Hematopoietic multipotent progenitor cell treated with erythropoietin and hydrocortisone succinate and interleukin-3 and kit ligand, for 8 days (in vitro differentiated cells): Measurements from ENCODE around the gene GFRA1.

Experiments
- DNase-seq: peaks from one replicate; pipeline ENCODE4 v3.0.0-alpha.2; 2015

GFRA1 gene

GRCh38 chr10:116270771-116271592 lies 2.0 kb downstream of the GFRA1 start:
- DNase-seq = no peak

- DNase-seq = no peak
Observed at GRCh38 chr10:116270126-116270770, 2.8 kb downstream of the GFRA1 start.

GRCh38 chr10:116269619-116270018 lies 3.4 kb downstream of the GFRA1 start:
- DNase-seq = no peak

- DNase-seq = no peak
Observed at GRCh38 chr10:116268976-116269375, 4.0 kb downstream of the GFRA1 start.

DNA sequence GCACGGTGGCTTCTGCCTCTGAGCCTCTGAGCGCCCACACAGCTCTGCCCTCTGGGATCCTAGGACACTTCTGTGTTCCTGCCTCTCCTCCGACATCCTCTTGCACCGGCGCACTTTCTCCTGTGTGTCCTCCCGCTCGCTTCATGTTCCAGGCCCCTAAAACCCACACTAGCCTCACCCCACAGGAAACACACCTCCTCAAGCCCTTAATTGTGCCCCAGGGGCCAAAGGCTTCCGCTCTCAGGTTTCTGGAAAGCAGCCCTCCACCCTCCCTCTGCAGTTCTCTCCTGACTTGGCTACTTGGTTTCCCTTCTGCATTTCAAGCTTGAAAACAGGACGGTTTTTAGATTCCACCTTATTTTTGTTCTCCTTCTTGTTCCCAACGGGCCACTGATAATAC lies 7.3 kb downstream of the GFRA1 start:
- DNase-seq = no peak

- DNase-seq = no peak
Observed at GRCh38 chr10:116263870-116264655, 8.9 kb downstream of the GFRA1 start.

DNA sequence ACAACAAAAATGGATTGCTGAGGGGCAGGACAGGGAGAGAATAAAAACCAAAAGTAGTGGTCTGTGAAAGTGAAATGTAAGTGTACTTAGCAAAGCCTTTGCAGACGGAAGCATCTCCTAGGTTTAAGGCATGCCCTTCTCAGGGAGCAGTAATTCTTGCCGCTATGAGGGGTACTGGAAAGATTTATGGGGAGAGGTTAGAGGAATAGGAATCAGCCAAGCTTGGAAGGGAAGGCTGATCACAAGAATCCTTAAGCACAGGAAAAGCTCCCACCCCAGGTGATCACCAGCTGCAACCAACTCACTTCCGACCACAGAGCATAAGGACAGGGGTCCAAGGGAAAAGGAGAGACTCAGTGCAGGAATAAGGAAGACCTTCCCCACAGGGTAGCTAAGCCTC lies 10.3 kb downstream of the GFRA1 start:
- DNase-seq = no peak

GRCh38 chr10:116260599-116260998 lies 12.4 kb downstream of the GFRA1 start:
- no peak for DNase-seq

GRCh38 chr10:116259638-116260037 lies 13.4 kb downstream of the GFRA1 start:
- no peak for DNase-seq

DNA sequence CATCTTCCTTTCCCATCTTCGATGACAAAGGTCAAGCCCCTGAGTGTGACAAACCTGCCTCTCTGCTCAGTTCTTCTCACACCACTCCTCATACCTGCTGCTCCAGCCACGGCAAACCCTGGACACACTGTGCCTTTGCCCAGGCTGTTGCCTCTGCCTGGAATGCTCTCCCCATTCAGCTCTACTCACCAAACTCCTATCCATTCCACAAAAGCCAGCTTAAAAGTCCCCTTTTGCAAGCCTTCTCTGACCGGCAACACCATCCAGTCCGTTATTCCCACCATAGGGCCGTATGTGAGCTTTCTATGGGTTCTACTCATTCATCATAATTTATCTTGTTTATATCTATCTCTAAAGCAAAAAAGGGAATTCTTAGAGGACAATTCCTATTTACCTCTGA lies 15.2 kb downstream of the GFRA1 start:
- DNase-seq = no peak

- DNase-seq = no peak
Observed at GRCh38 chr10:116256752-116257259, 16.2 kb downstream of the GFRA1 start.

DNA sequence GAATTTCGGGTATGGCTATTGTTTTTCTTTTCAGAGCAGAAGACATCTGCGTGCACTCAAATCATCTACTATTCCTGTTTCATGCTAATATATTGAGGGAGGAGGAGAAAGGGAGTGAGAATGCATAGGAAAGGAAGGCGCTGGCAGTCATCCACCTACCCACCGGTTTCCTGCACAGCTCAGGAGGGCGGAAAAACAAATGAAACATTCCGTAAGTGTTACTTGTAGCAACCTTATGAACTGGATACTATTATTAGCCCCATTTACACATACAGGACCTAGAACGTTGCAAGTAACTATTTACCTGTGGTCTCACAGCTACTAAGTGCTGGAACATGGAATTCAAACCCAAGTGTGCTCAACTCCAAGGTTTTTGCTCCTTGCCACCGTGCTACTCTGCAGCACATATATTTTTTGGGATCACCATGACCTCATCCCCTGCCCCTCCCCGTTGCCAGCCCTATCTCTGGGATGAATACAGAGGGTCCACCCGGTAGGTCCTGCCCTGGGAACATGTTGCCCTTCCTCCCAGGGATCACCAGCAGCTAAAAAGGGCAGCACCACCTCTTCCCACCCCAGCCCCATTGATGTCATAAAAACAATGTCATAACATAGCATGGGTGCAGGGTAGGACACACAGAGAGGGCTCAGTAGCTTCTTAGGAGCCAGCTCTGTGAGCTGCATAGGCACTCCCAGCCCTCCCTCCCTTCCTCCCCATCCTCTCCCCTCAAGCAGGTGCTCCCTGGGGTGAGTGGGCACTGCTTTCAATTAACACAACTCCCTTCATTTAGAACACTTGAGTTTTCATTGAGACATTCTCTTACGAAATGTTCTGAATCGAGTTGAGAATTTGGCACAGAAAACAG lies 16.9 kb downstream of the GFRA1 start:
- DNase-seq = no peak

- no peak for DNase-seq
Observed at GRCh38 chr10:116254422-116255155, 18.4 kb downstream of the GFRA1 start.

DNA sequence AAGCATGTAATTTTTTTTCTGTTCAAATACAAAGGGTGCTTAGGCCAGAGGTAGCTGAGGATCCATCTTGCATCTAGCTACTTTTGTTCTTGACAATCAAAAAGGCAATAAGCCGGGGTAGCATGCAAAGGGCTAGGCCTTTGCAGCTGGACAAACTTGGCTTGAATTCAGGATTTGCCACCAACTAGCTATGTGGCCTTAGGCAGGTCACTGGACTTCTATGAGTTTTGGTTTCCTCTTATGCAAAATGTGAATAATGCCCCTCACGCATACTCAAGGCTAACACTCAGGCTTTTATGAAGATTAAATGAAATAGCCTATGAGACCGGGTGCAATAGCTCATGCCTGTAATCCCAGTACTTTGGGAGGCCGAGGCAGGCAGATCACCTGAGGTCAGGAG lies 19.3 kb downstream of the GFRA1 start:
- DNase-seq = no peak

GRCh38 chr10:116251602-116252395 lies 21.2 kb downstream of the GFRA1 start:
- no peak for DNase-seq

- no peak for DNase-seq
Observed at GRCh38 chr10:116247691-116248090, 25.3 kb downstream of the GFRA1 start.

- DNase-seq = no peak
Observed at GRCh38 chr10:116246263-116246662, 26.7 kb downstream of the GFRA1 start.

DNA sequence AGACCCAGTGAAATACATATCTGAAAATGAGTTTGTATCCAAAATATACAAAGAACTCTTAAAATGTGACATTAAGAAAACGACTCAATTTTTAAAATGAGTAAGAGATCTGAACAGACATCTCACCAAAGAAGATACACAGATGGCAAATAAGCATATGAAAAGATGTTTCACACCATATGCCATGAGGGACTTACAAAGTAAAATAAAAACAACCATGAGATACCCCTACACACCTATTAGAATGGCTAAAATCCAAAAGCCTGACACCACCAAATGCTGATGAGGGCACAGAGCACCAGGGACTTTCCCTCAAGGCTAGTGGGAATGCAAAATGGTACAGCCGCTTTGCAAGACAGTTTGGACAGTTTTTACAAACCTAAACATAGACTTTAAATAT lies 27.9 kb downstream of the GFRA1 start:
- no peak for DNase-seq

GRCh38 chr10:116241642-116242410 lies 31.2 kb downstream of the GFRA1 start:
- no peak for DNase-seq

GRCh38 chr10:116241085-116241484 lies 31.9 kb downstream of the GFRA1 start:
- no peak for DNase-seq
